Measurements from ENCODE around the gene NEU2.

DNA sequence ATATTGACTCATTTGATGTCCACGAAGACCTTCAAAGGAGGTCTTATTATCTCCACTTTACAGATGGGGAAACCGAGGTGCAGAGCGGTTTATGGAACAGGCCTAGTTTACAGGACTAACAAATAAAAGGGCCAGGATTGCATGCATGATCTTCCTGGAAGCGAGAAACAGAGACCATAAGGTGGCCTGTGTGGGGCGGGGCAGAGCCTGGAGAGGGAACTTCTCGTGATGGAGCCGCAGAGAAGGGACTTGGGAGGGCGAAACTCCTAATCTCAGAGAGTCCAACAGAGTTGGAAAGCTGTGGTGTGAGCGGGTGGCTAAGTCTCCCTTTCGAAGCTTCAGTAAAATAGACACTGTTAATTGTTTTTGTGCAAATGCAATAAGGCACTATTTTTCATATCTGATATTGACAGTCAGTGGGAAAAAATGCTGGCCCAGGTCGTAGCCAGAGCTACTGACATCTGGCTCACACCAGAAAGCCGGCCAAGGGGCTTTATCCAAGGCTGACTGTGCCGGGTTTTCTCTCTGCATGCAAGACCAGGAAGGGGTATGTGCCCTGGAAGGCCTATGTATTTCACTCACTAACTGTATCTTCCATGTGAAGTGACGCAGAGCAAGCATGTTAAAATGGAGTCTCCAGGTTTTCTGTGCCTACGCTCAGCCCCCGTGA, 32.2 kb downstream of the NEU2 start:
- TF ChIP-seq RAD21 (IDR thresholded peaks at IDR 0.05; ENCODE audit: low read length) (no peak), RFX5 (IDR thresholded peaks at IDR 0.05; ENCODE audit: low read depth, low read length) (no peak), POLR2A (IDR thresholded peaks at IDR 0.05; ENCODE audit: low read depth, low read length) (no peak), SMC3 (IDR thresholded peaks at IDR 0.05; ENCODE audit: low read depth, low read length) (no peak), CEBPB (IDR thresholded peaks at IDR 0.05; ENCODE audit: low read depth, low read length) (no peak), MAFK (IDR thresholded peaks at IDR 0.05; ENCODE audit: low read depth, low read length) (no peak), MAZ (IDR thresholded peaks at IDR 0.05; ENCODE audit: borderline replicate concordance, low read depth, low read length) (no peak), FOS (IDR thresholded peaks at IDR 0.05; ENCODE audit: low read depth, low read length) (no peak)
- TF ChIP-seq, protein P1, sequence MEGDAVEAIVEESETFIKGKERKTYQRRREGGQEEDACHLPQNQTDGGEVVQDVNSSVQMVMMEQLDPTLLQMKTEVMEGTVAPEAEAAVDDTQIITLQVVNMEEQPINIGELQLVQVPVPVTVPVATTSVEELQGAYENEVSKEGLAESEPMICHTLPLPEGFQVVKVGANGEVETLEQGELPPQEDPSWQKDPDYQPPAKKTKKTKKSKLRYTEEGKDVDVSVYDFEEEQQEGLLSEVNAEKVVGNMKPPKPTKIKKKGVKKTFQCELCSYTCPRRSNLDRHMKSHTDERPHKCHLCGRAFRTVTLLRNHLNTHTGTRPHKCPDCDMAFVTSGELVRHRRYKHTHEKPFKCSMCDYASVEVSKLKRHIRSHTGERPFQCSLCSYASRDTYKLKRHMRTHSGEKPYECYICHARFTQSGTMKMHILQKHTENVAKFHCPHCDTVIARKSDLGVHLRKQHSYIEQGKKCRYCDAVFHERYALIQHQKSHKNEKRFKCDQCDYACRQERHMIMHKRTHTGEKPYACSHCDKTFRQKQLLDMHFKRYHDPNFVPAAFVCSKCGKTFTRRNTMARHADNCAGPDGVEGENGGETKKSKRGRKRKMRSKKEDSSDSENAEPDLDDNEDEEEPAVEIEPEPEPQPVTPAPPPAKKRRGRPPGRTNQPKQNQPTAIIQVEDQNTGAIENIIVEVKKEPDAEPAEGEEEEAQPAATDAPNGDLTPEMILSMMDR (conservative IDR thresholded peaks at IDR 0.05; ENCODE audit: low read depth, low read length): no peak

All from IMR-90 (cell line).